K562 (cell line): ENCODE measurements around the gene PMVK. TPM values are rescaled to one million over a fixed set of nuclear protein-coding genes. Genes with fewer than 3 reads are reported as not detected.

Source experiments
- CAMTA2 ChIP-seq: fragments of 250-450 bp; sonication (Bioruptor Pico); conservative IDR thresholded peaks from 2 replicates; pipeline ENCODE4 v1.5.1; 2022
- HMBOX1 ChIP-seq: sonication (generic); IDR thresholded peaks from 2 replicates; pipeline ENCODE4 v1.6.1; 2016
- HOXB6 ChIP-seq: fragments of 250-450 bp; sonication (Bioruptor Pico); IDR thresholded peaks from 2 replicates; pipeline ENCODE4 v1.5.1; 2022; ENCODE audit warnings: mild to moderate bottlenecking, borderline replicate concordance
- MBD2 ChIP-seq: sonication (generic); IDR thresholded peaks from 2 replicates; pipeline ENCODE4 v1.6.1; 2016; ENCODE audit warnings: low read depth, borderline replicate concordance
- NR3C1 ChIP-seq: sonication (generic); formaldehyde crosslinking; IDR thresholded peaks from 2 replicates; pipeline ENCODE4 v1.8.1; 2022; ENCODE audit warnings: missing genetic modification reagents
- NR4A1 ChIP-seq, 2 experiments: fragments of 250-450 bp in 1 of 2; fragments of 450-650 bp in 1 of 2; sonication (Bioruptor Pico) in 1 of 2; IDR thresholded peaks; 2 replicates each; pipeline versions ENCODE4 v1.4.0 to v1.6.1; 2016 to 2020; ENCODE audit warnings: mild to moderate bottlenecking in 2 of 2, missing compliant biosample characterization in 1 of 2, missing genetic modification characterization in 1 of 2, moderate library complexity in 1 of 2
- NUFIP1 ChIP-seq: fragments of 450-650 bp; IDR thresholded peaks from 2 replicates; pipeline ENCODE4 v1.6.1; 2018; ENCODE audit not compliant: partially characterized antibody
- POLR2G ChIP-seq: fragments of 200-400 bp; formaldehyde crosslinking; IDR thresholded peaks from 2 replicates; pipeline ENCODE4 v1.6.1; 2017; ENCODE audit warnings: low read depth, mild to moderate bottlenecking, antibody characterized with exemption, low read length, moderate library complexity
- POLR3A ChIP-seq: IDR thresholded peaks from 2 replicates; pipeline ENCODE4 v1.6.1; 2011; ENCODE audit warnings: borderline replicate concordance, mild to moderate bottlenecking, moderate library complexity; ENCODE audit not compliant: insufficient read length, insufficient read depth; ENCODE audit errors: extremely low read depth
- ZBTB1 ChIP-seq: sonication (generic); formaldehyde crosslinking; IDR thresholded peaks from 2 replicates; pipeline ENCODE4 v1.8.1; 2023; ENCODE audit warnings: missing genetic modification reagents, low read depth, mild to moderate bottlenecking, borderline replicate concordance
- ZNF133 ChIP-seq: fragments of 250-450 bp; sonication (Bioruptor Pico); IDR thresholded peaks from 2 replicates; pipeline ENCODE4 v1.4.0; 2020; ENCODE audit warnings: mild to moderate bottlenecking
- polyA plus RNA-seq, 8 experiments: library from polyadenylated mRNA; depleted of rRNA in 4 of 8; stranded (reverse) in 5 of 8; unstranded in 3 of 8; fragments of >200 nt; fragmentation: Nextera tagmentation in 2 of 8; fragmentation: Illumina TruSeq in 1 of 8; extraction: Ambion mirVana in 2 of 8; extraction: Trizol in 1 of 8; gene quantifications; 2 replicates each; pipeline versions ENCODE4 v1.2.1 to v1.2.3, GENCODE V29; 2011 to 2014; ENCODE audit warnings: inconsistent platforms in 1 of 8, missing spikeins in 1 of 8
- total RNA-seq, 7 experiments: library from RNA; depleted of rRNA in 6 of 7; stranded (reverse); fragments of >200 nt in 6 of 7; fragmentation: Illumina TruSeq in 2 of 7; extraction: Trizol in 2 of 7; gene quantifications; 2 replicates each; pipeline versions ENCODE4 v1.2.1 to v1.2.3, GENCODE V29; 2011 to 2021; ENCODE audit warnings: low replicate concordance in 1 of 7
- TF ChIP-seq, protein P1 (sequence below), 2 experiments: fragments of 150-350 bp in 1 of 2; IDR thresholded peaks; 2 replicates each; pipeline ENCODE4 v1.6.1; 2012 to 2016; ENCODE audit warnings: low read depth in 2 of 2, low read length in 2 of 2, mild to moderate bottlenecking in 1 of 2, moderate library complexity in 1 of 2
- TF ChIP-seq, protein P2 (sequence below): fragments of 250-450 bp; sonication (Bioruptor Pico); IDR thresholded peaks from 2 replicates; pipeline ENCODE4 v1.5.0; 2021
- TF ChIP-seq, protein P3 (sequence below): fragments of 250-450 bp; sonication (Bioruptor Pico); IDR thresholded peaks from 2 replicates; pipeline ENCODE4 v1.8.0; 2022; ENCODE audit warnings: inconsistent platforms
- TF ChIP-seq, protein P4 (sequence below): sonication (generic); formaldehyde crosslinking; IDR thresholded peaks from 2 replicates; pipeline ENCODE4 v1.8.1; 2023; ENCODE audit warnings: mild to moderate bottlenecking, missing genetic modification reagents

PMVK gene
- total and polyA plus RNA-seq, 9 of the 15 experiments (the other 6 are each of a cell fraction or from before 2014, with no cell fraction given), result 1.1 to 15.3 (median 6.3) TPM

DNA sequence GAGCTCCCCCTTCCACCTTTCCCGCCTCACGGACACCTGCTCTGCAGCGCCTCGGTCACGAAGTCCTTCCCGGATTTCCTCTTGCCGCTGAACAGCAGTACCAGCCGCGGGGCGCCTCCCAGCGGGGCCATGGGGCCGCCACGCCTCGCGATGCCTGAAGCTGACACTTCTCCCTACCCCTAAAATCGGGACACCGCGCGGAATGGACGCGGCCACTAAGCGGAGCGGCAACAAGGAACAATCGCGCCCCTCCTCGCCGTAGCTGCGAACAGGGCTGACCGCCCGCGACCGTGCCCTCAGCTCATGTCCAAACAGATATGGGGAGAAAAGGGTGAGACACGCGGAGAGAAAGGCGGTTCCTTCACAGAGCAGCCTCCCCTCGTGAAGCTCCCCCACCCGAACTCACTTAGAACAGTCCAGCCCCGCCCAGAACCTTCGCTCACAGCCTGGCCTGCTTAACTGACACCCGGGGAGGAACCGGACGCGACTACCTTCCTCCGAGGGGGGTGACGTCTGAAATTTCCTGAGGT is at the start of gene PMVK (continued):
- TF ChIP-seq, protein P1, sequence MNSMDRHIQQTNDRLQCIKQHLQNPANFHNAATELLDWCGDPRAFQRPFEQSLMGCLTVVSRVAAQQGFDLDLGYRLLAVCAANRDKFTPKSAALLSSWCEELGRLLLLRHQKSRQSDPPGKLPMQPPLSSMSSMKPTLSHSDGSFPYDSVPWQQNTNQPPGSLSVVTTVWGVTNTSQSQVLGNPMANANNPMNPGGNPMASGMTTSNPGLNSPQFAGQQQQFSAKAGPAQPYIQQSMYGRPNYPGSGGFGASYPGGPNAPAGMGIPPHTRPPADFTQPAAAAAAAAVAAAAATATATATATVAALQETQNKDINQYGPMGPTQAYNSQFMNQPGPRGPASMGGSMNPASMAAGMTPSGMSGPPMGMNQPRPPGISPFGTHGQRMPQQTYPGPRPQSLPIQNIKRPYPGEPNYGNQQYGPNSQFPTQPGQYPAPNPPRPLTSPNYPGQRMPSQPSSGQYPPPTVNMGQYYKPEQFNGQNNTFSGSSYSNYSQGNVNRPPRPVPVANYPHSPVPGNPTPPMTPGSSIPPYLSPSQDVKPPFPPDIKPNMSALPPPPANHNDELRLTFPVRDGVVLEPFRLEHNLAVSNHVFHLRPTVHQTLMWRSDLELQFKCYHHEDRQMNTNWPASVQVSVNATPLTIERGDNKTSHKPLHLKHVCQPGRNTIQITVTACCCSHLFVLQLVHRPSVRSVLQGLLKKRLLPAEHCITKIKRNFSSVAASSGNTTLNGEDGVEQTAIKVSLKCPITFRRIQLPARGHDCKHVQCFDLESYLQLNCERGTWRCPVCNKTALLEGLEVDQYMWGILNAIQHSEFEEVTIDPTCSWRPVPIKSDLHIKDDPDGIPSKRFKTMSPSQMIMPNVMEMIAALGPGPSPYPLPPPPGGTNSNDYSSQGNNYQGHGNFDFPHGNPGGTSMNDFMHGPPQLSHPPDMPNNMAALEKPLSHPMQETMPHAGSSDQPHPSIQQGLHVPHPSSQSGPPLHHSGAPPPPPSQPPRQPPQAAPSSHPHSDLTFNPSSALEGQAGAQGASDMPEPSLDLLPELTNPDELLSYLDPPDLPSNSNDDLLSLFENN (IDR thresholded peaks at IDR 0.05; ENCODE audit: low read depth in 2 of 2, low read length in 2 of 2), result peak in 1 of 2 experiments; percentile 14; a peak in 1 of 4 replicates
- TF ChIP-seq POLR3A, result no peak
- no peak; the same call in 1 of the 2 replicates for TF ChIP-seq MBD2
- TF ChIP-seq ZNF133, result no peak
- no peak for TF ChIP-seq NR4A1 (CRISPR knock-in tag; IDR thresholded peaks at IDR 0.05)
- no peak; the same call in 1 of the 2 replicates for TF ChIP-seq NR4A1 (tag; IDR thresholded peaks at IDR 0.05)
- no peak for TF ChIP-seq HMBOX1
- TF ChIP-seq, protein P2, sequence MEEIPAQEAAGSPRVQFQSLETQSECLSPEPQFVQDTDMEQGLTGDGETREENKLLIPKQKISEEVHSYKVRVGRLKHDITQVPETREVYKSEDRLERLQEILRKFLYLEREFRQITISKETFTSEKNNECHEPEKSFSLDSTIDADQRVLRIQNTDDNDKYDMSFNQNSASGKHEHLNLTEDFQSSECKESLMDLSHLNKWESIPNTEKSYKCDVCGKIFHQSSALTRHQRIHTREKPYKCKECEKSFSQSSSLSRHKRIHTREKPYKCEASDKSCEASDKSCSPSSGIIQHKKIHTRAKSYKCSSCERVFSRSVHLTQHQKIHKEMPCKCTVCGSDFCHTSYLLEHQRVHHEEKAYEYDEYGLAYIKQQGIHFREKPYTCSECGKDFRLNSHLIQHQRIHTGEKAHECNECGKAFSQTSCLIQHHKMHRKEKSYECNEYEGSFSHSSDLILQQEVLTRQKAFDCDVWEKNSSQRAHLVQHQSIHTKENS (CRISPR knock-in tag), result no peak
- TF ChIP-seq POLR2G, result peak; percentile 96
- TF ChIP-seq NUFIP1, result peak; percentile 50
- TF ChIP-seq HOXB6 (CRISPR knock-in tag), result no peak
- peak; percentile 96 for TF ChIP-seq NR3C1 (CRISPR knock-in tag)
- TF ChIP-seq CAMTA2 (CRISPR knock-in tag), result no peak
- TF ChIP-seq ZBTB1, result 0 out of 2 replicates have a peak, but pooled peaks have one; percentile 63
- TF ChIP-seq, protein P3, sequence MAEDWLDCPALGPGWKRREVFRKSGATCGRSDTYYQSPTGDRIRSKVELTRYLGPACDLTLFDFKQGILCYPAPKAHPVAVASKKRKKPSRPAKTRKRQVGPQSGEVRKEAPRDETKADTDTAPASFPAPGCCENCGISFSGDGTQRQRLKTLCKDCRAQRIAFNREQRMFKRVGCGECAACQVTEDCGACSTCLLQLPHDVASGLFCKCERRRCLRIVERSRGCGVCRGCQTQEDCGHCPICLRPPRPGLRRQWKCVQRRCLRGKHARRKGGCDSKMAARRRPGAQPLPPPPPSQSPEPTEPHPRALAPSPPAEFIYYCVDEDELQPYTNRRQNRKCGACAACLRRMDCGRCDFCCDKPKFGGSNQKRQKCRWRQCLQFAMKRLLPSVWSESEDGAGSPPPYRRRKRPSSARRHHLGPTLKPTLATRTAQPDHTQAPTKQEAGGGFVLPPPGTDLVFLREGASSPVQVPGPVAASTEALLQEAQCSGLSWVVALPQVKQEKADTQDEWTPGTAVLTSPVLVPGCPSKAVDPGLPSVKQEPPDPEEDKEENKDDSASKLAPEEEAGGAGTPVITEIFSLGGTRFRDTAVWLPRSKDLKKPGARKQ (CRISPR knock-in tag), result no peak
- TF ChIP-seq, protein P4, sequence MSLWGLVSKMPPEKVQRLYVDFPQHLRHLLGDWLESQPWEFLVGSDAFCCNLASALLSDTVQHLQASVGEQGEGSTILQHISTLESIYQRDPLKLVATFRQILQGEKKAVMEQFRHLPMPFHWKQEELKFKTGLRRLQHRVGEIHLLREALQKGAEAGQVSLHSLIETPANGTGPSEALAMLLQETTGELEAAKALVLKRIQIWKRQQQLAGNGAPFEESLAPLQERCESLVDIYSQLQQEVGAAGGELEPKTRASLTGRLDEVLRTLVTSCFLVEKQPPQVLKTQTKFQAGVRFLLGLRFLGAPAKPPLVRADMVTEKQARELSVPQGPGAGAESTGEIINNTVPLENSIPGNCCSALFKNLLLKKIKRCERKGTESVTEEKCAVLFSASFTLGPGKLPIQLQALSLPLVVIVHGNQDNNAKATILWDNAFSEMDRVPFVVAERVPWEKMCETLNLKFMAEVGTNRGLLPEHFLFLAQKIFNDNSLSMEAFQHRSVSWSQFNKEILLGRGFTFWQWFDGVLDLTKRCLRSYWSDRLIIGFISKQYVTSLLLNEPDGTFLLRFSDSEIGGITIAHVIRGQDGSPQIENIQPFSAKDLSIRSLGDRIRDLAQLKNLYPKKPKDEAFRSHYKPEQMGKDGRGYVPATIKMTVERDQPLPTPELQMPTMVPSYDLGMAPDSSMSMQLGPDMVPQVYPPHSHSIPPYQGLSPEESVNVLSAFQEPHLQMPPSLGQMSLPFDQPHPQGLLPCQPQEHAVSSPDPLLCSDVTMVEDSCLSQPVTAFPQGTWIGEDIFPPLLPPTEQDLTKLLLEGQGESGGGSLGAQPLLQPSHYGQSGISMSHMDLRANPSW (CRISPR knock-in tag), result peak; percentile 83; the same call in 1 of the 2 replicates
